Activated CD4-positive, alpha-beta T cell treated with anti-CD3 and anti-CD28 coated beads, Interleukin-2, amount 10 ng/mL, durations not matched to agents 7 days and 5 days (primary cell): ENCODE measurements around the gene BTN1A1. TPM values are rescaled to one million over a fixed set of nuclear protein-coding genes. Genes with fewer than 3 reads are reported as not detected.

ENCODE experiments used
- CTCF ChIA-PET: fragments of 350-600 bp; sonication (Branson Sonifier 250); formaldehyde crosslinking; loops from one replicate; lab custom pipeline; 2021; ENCODE audit warnings: antibody characterized with exemption; lab: Charles Lee
- POLR2A ChIA-PET: fragments of 350-600 bp; sonication (Branson Sonifier 250); formaldehyde crosslinking; loops from one replicate; lab custom pipeline; 2021; ENCODE audit warnings: antibody characterized with exemption; lab: Charles Lee
- DNase-seq: peaks from one replicate; pipeline ENCODE4 v3.0.0-alpha.2; 2020
- H3K27ac Mint-ChIP-seq: one replicate; pipeline ENCODE4 v1.8.0; 2021; ENCODE audit warnings: mild to moderate bottlenecking, moderate library complexity, mixed read lengths
- H3K27me3 Mint-ChIP-seq: one replicate; pipeline ENCODE4 v1.8.0; 2021; ENCODE audit warnings: mixed read lengths
- H3K36me3 Mint-ChIP-seq: one replicate; pipeline ENCODE4 v1.8.0; 2021; ENCODE audit warnings: low read depth, mixed read lengths
- H3K4me1 Mint-ChIP-seq: one replicate; pipeline ENCODE4 v1.8.0; 2021; ENCODE audit warnings: mixed read lengths
- H3K4me3 Mint-ChIP-seq: one replicate; pipeline ENCODE4 v1.8.0; 2021; ENCODE audit warnings: mild to moderate bottlenecking, moderate library complexity, mixed read lengths
- H3K9me3 Mint-ChIP-seq: one replicate; pipeline ENCODE4 v1.8.0; 2021; ENCODE audit warnings: mixed read lengths
- total RNA-seq, 2 experiments: library from RNA; stranded (reverse); gene quantifications; one replicate each; pipeline ENCODE4 v1.2.3, GENCODE V29; 2021

The BTN1A1 gene
- total RNA-seq, 2 experiments from 2014 or later, result not detected

GRCh38 chr6:26478985-26479278, 21.2 kb upstream of the BTN1A1 start:
- peaks cover 21% of the 10 kb centered on the region for H3K36me3 Mint-ChIP-seq
- H3K4me1 Mint-ChIP-seq, result peaks cover 33% of the 10 kb centered on the region
- no peaks in the 10 kb centered on the region for H3K9me3 Mint-ChIP-seq
- no peaks in the 10 kb centered on the region for H3K27me3 Mint-ChIP-seq
- no peak overlapping the region for H3K4me3 Mint-ChIP-seq
- ChIA-PET POLR2A (no interaction called here), CTCF (interaction anchor here (1.2 kb wide), 1 partner anchor 9 kb away, joined by 3 read pairs; no protein-coding TSS in a partner anchor)
- no peak overlapping the region for H3K27ac Mint-ChIP-seq
- no peak for DNase-seq

- ChIA-PET CTCF (no interaction called here), POLR2A (no interaction called here)
- Mint-ChIP-seq H3K4me1 (peaks cover 9% of the 10 kb centered on the region), H3K4me3 (no peak overlapping the region), H3K27me3 (no peaks in the 10 kb centered on the region), H3K36me3 (peaks cover 4% of the 10 kb centered on the region), H3K27ac (no peak overlapping the region), H3K9me3 (peaks cover 6% of the 10 kb centered on the region)
- no peak for DNase-seq
Observed at GRCh38 chr6:26482338-26482737, 17.8 kb upstream of the BTN1A1 start.

GRCh38 chr6:26483727-26484126, 16.4 kb upstream of the BTN1A1 start:
- no peak for DNase-seq
- H3K27ac Mint-ChIP-seq, result no peak overlapping the region
- H3K9me3 Mint-ChIP-seq, result peaks cover 12% of the 10 kb centered on the region
- CTCF ChIA-PET, result no interaction called here
- H3K36me3 Mint-ChIP-seq, result peaks cover 3% of the 10 kb centered on the region
- no peak overlapping the region for H3K4me3 Mint-ChIP-seq
- peaks cover 5% of the 10 kb centered on the region for H3K4me1 Mint-ChIP-seq
- peaks cover 5% of the 10 kb centered on the region for H3K27me3 Mint-ChIP-seq
- POLR2A ChIA-PET, result no interaction called here

GRCh38 chr6:26484161-26484560, 15.9 kb upstream of the BTN1A1 start:
- Mint-ChIP-seq H3K9me3 (peaks cover 15% of the 10 kb centered on the region), H3K4me1 (peaks cover 5% of the 10 kb centered on the region), H3K27ac (no peak overlapping the region), H3K4me3 (no peak overlapping the region), H3K27me3 (peaks cover 5% of the 10 kb centered on the region), H3K36me3 (peaks cover 3% of the 10 kb centered on the region)
- POLR2A ChIA-PET, result no interaction called here
- CTCF ChIA-PET, result interaction anchor here (1.1 to 1.6 kb wide), 2 partner anchors 8 to 10 kb away, joined by 3 to 8 read pairs; no protein-coding TSS in a partner anchor
- no peak for DNase-seq

GRCh38 chr6:26485112-26485780, 14.9 kb upstream of the BTN1A1 start:
- Mint-ChIP-seq H3K4me1 (peaks cover 9% of the 10 kb centered on the region), H3K27ac (no peak overlapping the region), H3K27me3 (peaks cover 5% of the 10 kb centered on the region), H3K9me3 (peaks cover 15% of the 10 kb centered on the region), H3K36me3 (peaks cover 3% of the 10 kb centered on the region), H3K4me3 (no peak overlapping the region)
- CTCF ChIA-PET, result interaction anchor here (0.6 to 1.6 kb wide), 3 partner anchors 9 to 17 kb away, joined by 3 to 8 read pairs (median 3); no protein-coding TSS in a partner anchor
- DNase-seq, result no peak
- POLR2A ChIA-PET, result no interaction called here

- Mint-ChIP-seq H3K4me1 (peaks cover 4% of the 10 kb centered on the region), H3K4me3 (no peak overlapping the region), H3K27me3 (peaks cover 5% of the 10 kb centered on the region), H3K27ac (no peak overlapping the region), H3K36me3 (peaks cover 3% of the 10 kb centered on the region), H3K9me3 (peaks cover 15% of the 10 kb centered on the region)
- POLR2A ChIA-PET, result no interaction called here
- CTCF ChIA-PET, result no interaction called here
- no peak for DNase-seq
Observed at GRCh38 chr6:26486358-26486757, 13.7 kb upstream of the BTN1A1 start.

GRCh38 chr6:26487466-26487865, 12.6 kb upstream of the BTN1A1 start:
- Mint-ChIP-seq H3K9me3 (peaks cover 15% of the 10 kb centered on the region), H3K27me3 (peaks cover 5% of the 10 kb centered on the region), H3K4me1 (peaks cover 4% of the 10 kb centered on the region), H3K27ac (no peak overlapping the region), H3K36me3 (peaks cover 3% of the 10 kb centered on the region), H3K4me3 (no peak overlapping the region)
- CTCF ChIA-PET, result interaction anchor here (0.9 to 1.1 kb wide), 3 partner anchors 8 to 13 kb away, joined by 3 to 4 read pairs (median 3); no protein-coding TSS in a partner anchor
- POLR2A ChIA-PET, result no interaction called here
- no peak for DNase-seq

GRCh38 chr6:26489996-26490964, 9.8 kb upstream of the BTN1A1 start:
- CTCF ChIA-PET, result interaction anchor here (0.8 to 1.7 kb wide), 3 partner anchors 10 to 23 kb away, joined by 4 to 5 read pairs (median 5); no protein-coding TSS in a partner anchor
- Mint-ChIP-seq H3K4me3 (no peak overlapping the region), H3K9me3 (peaks cover 15% of the 10 kb centered on the region), H3K27ac (no peak overlapping the region), H3K36me3 (peaks cover 3% of the 10 kb centered on the region), H3K4me1 (peaks cover 24% of the 10 kb centered on the region), H3K27me3 (peaks cover 10% of the 10 kb centered on the region)
- no peak for DNase-seq
- POLR2A ChIA-PET, result interaction anchor here (1.2 kb wide), 1 partner anchor 16 kb away, joined by 5 read pairs; no protein-coding TSS in a partner anchor

- no peak for DNase-seq
- Mint-ChIP-seq H3K4me3 (no peak overlapping the region), H3K9me3 (peaks cover 12% of the 10 kb centered on the region), H3K4me1 (peaks cover 24% of the 10 kb centered on the region), H3K27ac (no peak overlapping the region), H3K36me3 (peaks cover 3% of the 10 kb centered on the region), H3K27me3 (peaks cover 10% of the 10 kb centered on the region)
- CTCF ChIA-PET, result interaction anchor here (1.0 to 1.5 kb wide), 3 partner anchors 12 to 150 kb away, joined by 3 to 5 read pairs (median 4); no protein-coding TSS in a partner anchor
- POLR2A ChIA-PET, result interaction anchor here (0.6 kb wide), 1 partner anchor 319 kb away, joined by 3 read pairs; no protein-coding TSS in a partner anchor
Observed at GRCh38 chr6:26491604-26492003, 8.5 kb upstream of the BTN1A1 start.

- ChIA-PET POLR2A (no interaction called here), CTCF (interaction anchor here (1.1 to 1.8 kb wide), 2 partner anchors 12 to 158 kb away, joined by 3 to 5 read pairs; no protein-coding TSS in a partner anchor)
- Mint-ChIP-seq H3K9me3 (peaks cover 3% of the 10 kb centered on the region), H3K4me1 (peaks cover 27% of the 10 kb centered on the region), H3K4me3 (no peak overlapping the region), H3K36me3 (no peaks in the 10 kb centered on the region), H3K27ac (no peak overlapping the region), H3K27me3 (peaks cover 4% of the 10 kb centered on the region)
- no peak for DNase-seq
Observed at GRCh38 chr6:26493258-26493657, 6.8 kb upstream of the BTN1A1 start.

GRCh38 chr6:26494117-26494516, 6.0 kb upstream of the BTN1A1 start:
- ChIA-PET POLR2A (interaction anchor here (0.6 kb wide), 1 partner anchor 37 kb away, joined by 3 read pairs; no protein-coding TSS in a partner anchor), CTCF (interaction anchor here (1.1 to 1.8 kb wide), 2 partner anchors 11 to 158 kb away, joined by 3 to 5 read pairs; no protein-coding TSS in a partner anchor)
- no peak for DNase-seq
- H3K27me3 Mint-ChIP-seq, result peaks cover 4% of the 10 kb centered on the region
- H3K27ac Mint-ChIP-seq, result peak overlapping the region; percentile 60
- H3K9me3 Mint-ChIP-seq, result peaks cover under 1% of the 10 kb centered on the region
- H3K36me3 Mint-ChIP-seq, result no peaks in the 10 kb centered on the region
- no peak overlapping the region for H3K4me3 Mint-ChIP-seq
- H3K4me1 Mint-ChIP-seq, result peaks cover 27% of the 10 kb centered on the region

GRCh38 chr6:26495281-26495680, 4.8 kb upstream of the BTN1A1 start:
- ChIA-PET CTCF (interaction anchor here (0.6 to 1.3 kb wide), 3 partner anchors 10 to 154 kb away, joined by 3 to 6 read pairs (median 3); no protein-coding TSS in a partner anchor), POLR2A (no interaction called here)
- Mint-ChIP-seq H3K4me1 (peaks cover 26% of the 10 kb centered on the region), H3K36me3 (no peaks in the 10 kb centered on the region), H3K4me3 (no peak overlapping the region), H3K27ac (no peak overlapping the region), H3K27me3 (peaks cover 4% of the 10 kb centered on the region), H3K9me3 (no peaks in the 10 kb centered on the region)
- no peak for DNase-seq
